ENCODE results near the gene FLOT1.
"Not testable (repeated sequence)": the region's sequence is repeated elsewhere in the genome, so short reads cannot be mapped to it uniquely, and the experiment has no call there.

The FLOT1 gene

GRCh38 chr6:30767158-30767943, 24.9 kb upstream of the FLOT1 start:
- no peak for DNase-seq (ENCODE audit: low read depth)

GRCh38 chr6:30766461-30767157, 24.1 kb upstream of the FLOT1 start:
- DNase-seq (ENCODE audit: low read depth), result no peak

GRCh38 chr6:30765495-30765894, 23.0 kb upstream of the FLOT1 start:
- DNase-seq (ENCODE audit: low read depth), result not testable (repeated sequence)

GRCh38 chr6:30764490-30765043, 22.1 kb upstream of the FLOT1 start:
- DNase-seq (ENCODE audit: low read depth), result not testable (repeated sequence)

GRCh38 chr6:30763618-30764489, 21.4 kb upstream of the FLOT1 start:
- no peak for DNase-seq (ENCODE audit: low read depth)

- no peak for DNase-seq (ENCODE audit: low read depth)
Measured at GRCh38 chr6:30763155-30763617, 20.7 kb upstream of the FLOT1 start.

- no peak for DNase-seq (ENCODE audit: low read depth)
Measured at GRCh38 chr6:30761791-30762429, 19.4 kb upstream of the FLOT1 start.

GRCh38 chr6:30760549-30760948, 18.1 kb upstream of the FLOT1 start:
- DNase-seq (ENCODE audit: low read depth), result no peak

- peak; percentile 96 for DNase-seq (ENCODE audit: low read depth)
Measured at GRCh38 chr6:30759575-30760239, 17.2 kb upstream of the FLOT1 start.

GRCh38 chr6:30757261-30757904, 14.9 kb upstream of the FLOT1 start:
- no peak for DNase-seq (ENCODE audit: low read depth)

- not testable (repeated sequence) for DNase-seq (ENCODE audit: low read depth)
Measured at GRCh38 chr6:30756405-30757003, 14.0 kb upstream of the FLOT1 start.

GRCh38 chr6:30754631-30755030, 12.1 kb upstream of the FLOT1 start:
- no peak for DNase-seq (ENCODE audit: low read depth)

GRCh38 chr6:30752157-30752927, 9.9 kb upstream of the FLOT1 start:
- DNase-seq (ENCODE audit: low read depth), result peak; percentile 100

- no peak for DNase-seq (ENCODE audit: low read depth)
Measured at GRCh38 chr6:30750379-30750668, 7.8 kb upstream of the FLOT1 start.

GRCh38 chr6:30749554-30750378, 7.3 kb upstream of the FLOT1 start:
- no peak for DNase-seq (ENCODE audit: low read depth)

GRCh38 chr6:30748851-30749540, 6.5 kb upstream of the FLOT1 start:
- DNase-seq (ENCODE audit: low read depth), result no peak

GRCh38 chr6:30747902-30748769, 5.6 kb upstream of the FLOT1 start:
- DNase-seq (ENCODE audit: low read depth), result no peak

All from GM04503 (cell line).